ENCODE data around the gene KCNIP3.

Gene KCNIP3

DNA sequence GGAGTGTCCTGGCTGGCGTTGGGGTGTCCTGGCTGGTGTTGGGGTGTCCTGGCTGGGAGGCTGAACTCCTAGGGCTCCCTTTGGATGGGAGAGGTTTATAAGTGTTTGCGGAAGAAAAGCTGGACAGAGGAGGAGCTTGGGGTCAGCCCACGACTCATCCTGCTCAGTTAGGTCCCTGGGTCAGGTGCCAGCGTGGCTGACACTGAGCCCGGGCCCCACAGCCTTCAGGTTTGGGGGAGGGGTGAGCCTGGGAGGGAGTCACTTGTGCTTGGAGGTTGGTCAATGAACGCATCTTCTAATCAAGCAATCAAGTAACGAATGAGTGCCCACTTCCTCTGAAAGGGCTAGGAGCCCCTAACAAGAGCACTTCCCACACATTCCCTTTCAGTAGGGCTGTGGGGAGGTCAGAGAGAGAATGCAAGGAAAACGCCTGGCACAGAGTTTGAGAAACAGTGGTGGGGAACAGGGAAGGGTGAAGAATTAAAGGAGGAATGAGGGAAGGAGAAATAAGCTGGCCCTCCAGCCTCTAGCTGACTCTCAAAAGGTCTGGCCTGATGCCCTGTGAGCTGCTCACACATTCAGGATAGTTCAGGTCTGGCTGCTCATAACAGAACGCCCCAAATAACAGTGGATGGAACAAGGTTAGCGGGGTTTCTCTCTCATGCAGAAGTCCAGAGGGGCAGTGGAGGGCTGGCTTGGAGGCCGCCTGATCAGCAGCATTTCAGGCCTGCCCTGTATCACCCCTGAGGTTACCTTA is 670 bp downstream of the KCNIP3 start:
- DNase-seq: no peak

GRCh38 chr2:95298486-95299111 is 1.5 kb downstream of the KCNIP3 start:
- no peak for DNase-seq

- DNase-seq: no peak
These were observed 2.8 kb downstream of the KCNIP3 start for GRCh38 chr2:95299961-95300360.

- DNase-seq: no peak
These were observed 3.3 kb downstream of the KCNIP3 start for GRCh38 chr2:95300450-95300849.

DNA sequence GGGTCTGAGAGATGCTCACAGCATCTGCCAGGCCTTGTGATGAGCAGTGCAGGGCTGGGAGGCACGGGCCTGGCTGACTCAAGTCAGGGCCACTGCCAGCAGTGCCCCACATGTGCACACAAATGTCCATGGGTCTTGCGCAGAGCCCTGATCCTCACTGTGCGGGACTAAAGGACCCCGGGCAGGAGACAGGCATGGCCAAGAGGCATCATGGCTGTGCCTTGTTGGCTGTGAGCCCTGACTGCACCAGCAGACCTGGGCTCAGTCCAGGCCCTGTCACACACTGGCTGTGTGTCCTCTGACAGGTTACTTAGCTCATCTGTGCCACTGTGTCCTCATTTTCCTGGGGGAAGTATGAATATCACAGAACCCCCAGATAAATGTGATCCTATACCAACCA is 4.0 kb downstream of the KCNIP3 start:
- no peak for DNase-seq

- DNase-seq: no peak
These were observed 4.9 kb downstream of the KCNIP3 start for GRCh38 chr2:95301876-95302641.

- DNase-seq: no peak
These were observed 6.2 kb downstream of the KCNIP3 start for GRCh38 chr2:95303191-95303919.

GRCh38 chr2:95305380-95306061 is 8.4 kb downstream of the KCNIP3 start:
- DNase-seq: no peak

DNA sequence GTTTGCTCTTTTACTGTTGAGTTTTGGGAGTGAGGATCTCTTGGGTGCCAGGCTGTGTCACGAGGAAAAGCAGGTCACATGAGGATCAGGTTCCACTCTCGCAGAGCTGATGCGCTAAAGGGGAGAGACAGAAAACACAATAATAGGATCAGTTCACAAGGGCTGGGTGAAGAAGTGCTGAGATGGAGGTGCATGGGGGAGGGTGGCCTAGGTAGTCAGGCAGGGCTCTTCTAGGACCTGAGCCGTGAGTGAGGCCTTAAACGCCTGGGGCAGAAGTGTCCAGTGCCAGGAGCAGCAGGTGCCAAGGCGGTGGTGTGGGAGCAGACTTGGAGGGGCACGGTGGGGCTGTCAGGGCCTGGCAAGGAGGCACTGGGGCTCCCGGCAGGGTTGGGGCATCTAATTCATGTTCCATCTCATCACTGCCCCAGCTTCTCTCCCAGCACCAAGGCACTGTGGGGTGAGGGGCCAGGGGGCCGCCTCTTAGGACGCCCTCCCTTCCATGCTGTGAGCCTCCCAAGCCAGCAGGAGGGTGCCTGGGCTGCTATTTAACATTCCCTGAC is 9.3 kb downstream of the KCNIP3 start:
- DNase-seq: no peak

- DNase-seq: no peak
These were observed 9.9 kb downstream of the KCNIP3 start for GRCh38 chr2:95307036-95307435.

- no peak for DNase-seq
These were observed 10.7 kb downstream of the KCNIP3 start for GRCh38 chr2:95307878-95308277.

GRCh38 chr2:95308426-95308990 is 11.4 kb downstream of the KCNIP3 start:
- no peak for DNase-seq

DNA sequence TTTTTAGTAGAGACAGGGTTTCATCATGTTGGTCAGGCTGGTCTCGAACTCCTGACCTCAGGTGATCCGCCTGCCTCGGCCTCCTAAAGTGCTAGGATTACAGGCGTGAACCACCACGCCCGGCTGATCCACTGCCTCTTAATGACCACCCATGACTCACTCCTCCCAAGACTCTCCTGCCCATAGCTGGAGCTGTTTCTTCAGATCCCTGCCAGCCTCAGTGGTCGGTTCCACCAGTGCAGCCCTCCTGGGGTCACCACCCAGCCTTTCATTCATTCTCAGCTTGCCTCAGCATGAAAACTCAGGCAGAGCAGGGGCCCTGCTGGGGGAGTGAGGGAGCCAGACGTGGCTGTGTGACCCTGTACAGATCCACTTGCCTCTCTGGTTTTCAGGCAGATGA is 12.5 kb downstream of the KCNIP3 start:
- DNase-seq: no peak

DNA sequence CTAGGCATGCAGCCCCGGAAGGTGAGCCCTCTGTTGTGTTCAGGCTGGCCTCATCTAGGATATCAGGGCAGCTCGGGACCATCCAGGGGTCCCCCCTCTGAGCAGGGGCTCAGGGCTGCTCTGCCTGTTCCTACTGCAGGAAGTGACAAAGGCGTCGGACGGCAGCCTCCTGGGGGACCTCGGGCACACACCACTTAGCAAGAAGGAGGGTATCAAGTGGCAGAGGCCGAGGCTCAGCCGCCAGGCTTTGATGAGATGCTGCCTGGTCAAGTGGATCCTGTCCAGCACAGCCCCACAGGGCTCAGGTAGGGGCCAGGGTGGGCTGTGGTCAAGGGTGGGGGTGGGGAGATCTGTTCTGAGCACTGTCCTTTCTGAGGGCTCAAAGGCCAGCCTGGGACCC is 13.1 kb downstream of the KCNIP3 start:
- no peak for DNase-seq

DNA sequence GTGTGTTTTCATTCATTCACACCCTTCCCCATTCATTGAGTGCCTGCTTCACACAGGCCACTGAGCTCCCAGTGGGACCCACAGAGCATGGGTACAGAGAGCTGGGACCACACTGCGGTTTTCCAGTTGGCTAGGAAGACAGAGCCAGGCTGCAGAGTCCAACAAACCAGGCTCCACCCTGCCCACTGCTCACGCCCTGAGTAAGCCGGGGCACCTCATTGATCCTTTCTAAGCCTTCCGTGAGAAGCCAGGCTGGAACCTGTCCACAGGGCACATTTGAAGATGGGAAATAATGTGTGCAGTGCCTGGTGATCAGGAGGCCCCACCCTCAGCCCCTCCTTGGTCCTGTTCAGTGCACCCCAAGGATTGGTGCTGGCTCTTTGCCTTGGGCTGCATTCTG is 13.5 kb downstream of the KCNIP3 start:
- DNase-seq: no peak

DNA sequence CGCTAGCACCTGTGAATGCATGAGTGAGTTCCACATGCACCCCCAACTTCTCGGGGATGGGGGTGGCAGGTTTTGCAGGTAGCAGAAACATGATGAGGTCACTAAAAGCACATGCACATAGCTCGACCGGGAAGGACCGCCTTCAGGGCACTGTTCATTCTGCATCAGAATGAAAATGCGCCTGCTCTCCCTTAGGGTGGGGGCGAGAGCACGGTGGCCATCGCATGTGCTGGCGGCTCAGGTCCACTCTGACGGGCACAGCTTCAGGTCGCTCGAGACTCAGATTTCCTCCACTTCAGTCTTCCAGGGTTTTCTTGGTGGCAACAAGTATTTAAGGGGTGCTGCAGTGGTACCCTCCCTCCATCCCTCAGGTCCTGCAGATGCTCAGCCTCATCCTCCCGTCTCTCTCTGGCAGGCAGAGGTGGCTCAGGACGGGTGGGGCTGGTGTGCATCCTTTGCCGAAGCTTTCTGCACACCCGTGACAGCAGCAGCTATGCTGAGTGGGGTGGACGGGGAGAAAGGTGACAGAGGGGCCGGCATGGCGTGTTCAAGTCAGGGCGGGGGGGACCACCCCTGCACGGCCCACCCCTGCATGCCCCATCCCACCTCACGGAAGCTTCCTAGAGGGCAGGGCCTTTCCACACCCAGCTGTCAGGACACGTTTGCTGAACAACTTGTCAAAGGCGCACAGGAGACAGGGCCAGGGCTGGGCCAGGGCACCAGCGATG is 14.8 kb downstream of the KCNIP3 start:
- DNase-seq: no peak

DNA sequence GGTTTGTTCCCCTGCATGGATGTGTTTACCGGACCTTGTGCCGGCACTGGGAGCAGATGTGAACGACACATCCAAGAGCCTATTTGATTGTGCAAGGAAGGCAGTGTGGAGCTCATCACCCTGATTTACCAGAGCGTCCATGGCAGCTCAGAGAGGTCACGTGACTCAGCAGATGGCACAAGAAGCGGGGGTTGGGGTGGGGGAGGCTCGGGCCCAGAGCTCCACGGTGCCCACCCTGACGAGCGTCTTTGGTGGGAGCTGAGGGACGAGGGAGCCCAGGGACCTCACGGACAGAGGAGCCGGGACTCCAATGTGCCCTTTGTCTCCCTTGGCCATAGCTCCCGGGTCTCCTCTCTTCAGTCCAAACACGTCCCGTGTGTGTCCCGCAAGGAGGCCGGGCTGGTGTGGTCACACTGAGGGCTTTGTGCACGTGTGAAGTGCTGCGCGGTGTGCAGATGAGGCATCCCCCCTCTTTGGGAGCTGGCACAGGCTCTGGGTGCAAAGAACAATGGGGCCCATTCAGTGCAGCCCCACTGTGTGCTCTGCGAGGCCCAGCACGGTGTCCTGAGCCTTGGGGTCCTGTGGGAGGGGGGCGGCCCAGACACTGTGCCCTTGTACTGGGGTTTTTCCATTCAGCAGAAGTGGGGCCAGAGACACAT is 15.5 kb downstream of the KCNIP3 start:
- no peak for DNase-seq

- no peak for DNase-seq
These were observed 16.4 kb downstream of the KCNIP3 start for GRCh38 chr2:95313296-95314131.

DNA sequence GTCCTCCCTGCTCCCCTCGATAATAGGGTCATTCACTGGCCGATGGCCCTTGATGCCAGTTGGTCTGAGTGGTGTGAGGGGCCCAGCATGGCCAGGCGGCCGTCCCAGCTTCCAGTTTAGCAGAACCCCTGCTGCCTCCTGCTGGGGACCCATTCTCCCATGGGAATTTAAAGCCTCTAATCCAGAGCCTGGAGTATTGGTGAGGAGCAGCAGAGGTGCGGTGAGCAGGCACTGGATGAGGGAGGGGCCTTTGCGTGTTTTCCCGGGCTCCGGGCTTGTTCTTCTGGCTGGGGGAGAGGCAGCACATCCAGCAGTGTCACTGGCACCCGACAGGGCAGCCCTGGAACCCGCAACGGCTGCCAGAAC is 17.4 kb downstream of the KCNIP3 start:
- no peak for DNase-seq
